WERI-Rb-1 (cell line): ENCODE measurements around the gene UBE3C.

Experiments
- DNase-seq: peaks from one replicate; pipeline ENCODE4 v3.0.0-alpha.2; 2020
- H3K27ac ChIP-seq: fragments of 250-450 bp; sonication (Bioruptor Pico); 2 replicates; pipeline ENCODE4 v1.5.1; 2020; ENCODE audit warnings: mild to moderate bottlenecking, moderate library complexity
- H3K27me3 ChIP-seq: fragments of 250-450 bp; sonication (Bioruptor Pico); 2 replicates; pipeline ENCODE4 v1.5.1; 2021; ENCODE audit warnings: mild to moderate bottlenecking, low read depth, moderate library complexity; ENCODE audit not compliant: insufficient read depth, severe bottlenecking
- H3K36me3 ChIP-seq: fragments of 250-450 bp; sonication (Bioruptor Pico); 2 replicates; pipeline ENCODE4 v1.5.1; 2020; ENCODE audit warnings: mild to moderate bottlenecking, moderate library complexity
- H3K4me3 ChIP-seq: 2 replicates; pipeline ENCODE4 v1.5.1; 2011; ENCODE audit warnings: low read depth, mild to moderate bottlenecking, control low read depth, low read length
- H3K9me3 ChIP-seq: fragments of 250-450 bp; sonication (Bioruptor Pico); 2 replicates; pipeline ENCODE4 v1.5.1; 2021; ENCODE audit warnings: mild to moderate bottlenecking, moderate library complexity; ENCODE audit not compliant: severe bottlenecking
- TF ChIP-seq, protein P1 (sequence below): IDR thresholded peaks from 2 replicates; pipeline ENCODE4 v1.5.1; 2011; ENCODE audit warnings: low read depth, mild to moderate bottlenecking, control low read depth, inconsistent platforms, low read length

Gene UBE3C

GRCh38 chr7:157291404-157292080 lies 152.8 kb downstream of the UBE3C start:
- TF ChIP-seq, protein P1, sequence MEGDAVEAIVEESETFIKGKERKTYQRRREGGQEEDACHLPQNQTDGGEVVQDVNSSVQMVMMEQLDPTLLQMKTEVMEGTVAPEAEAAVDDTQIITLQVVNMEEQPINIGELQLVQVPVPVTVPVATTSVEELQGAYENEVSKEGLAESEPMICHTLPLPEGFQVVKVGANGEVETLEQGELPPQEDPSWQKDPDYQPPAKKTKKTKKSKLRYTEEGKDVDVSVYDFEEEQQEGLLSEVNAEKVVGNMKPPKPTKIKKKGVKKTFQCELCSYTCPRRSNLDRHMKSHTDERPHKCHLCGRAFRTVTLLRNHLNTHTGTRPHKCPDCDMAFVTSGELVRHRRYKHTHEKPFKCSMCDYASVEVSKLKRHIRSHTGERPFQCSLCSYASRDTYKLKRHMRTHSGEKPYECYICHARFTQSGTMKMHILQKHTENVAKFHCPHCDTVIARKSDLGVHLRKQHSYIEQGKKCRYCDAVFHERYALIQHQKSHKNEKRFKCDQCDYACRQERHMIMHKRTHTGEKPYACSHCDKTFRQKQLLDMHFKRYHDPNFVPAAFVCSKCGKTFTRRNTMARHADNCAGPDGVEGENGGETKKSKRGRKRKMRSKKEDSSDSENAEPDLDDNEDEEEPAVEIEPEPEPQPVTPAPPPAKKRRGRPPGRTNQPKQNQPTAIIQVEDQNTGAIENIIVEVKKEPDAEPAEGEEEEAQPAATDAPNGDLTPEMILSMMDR = no peak
- no peaks in the 10 kb centered on the region for H3K36me3 ChIP-seq
- no peak overlapping the region for H3K27ac ChIP-seq
- no peak for DNase-seq
- no peaks in the 10 kb centered on the region for H3K27me3 ChIP-seq
- H3K9me3 ChIP-seq = no peaks in the 10 kb centered on the region
- H3K4me3 ChIP-seq = no peak overlapping the region

DNA sequence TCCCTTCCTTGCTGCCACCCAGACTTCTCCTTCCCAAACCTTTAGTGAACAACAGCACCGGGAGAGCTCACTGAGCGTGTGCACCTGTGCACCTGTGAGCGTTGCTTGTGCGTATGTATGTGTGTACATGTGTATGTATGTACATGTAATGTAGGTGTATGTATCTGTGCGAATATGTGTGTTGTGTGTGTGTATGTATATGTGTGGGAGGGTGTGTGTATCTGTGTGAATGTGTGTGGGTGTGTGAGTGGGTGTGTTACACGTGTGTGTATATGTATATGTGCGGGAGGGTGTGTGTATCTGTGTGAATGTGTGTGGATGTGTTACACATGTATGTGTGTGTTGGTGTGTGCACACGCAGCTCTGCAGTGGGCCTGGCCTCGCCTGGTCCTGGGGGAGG lies 153.5 kb downstream of the UBE3C start:
- Histone ChIP-seq H3K9me3 (no peaks in the 10 kb centered on the region), H3K27me3 (no peaks in the 10 kb centered on the region), H3K27ac (no peak overlapping the region), H3K36me3 (no peaks in the 10 kb centered on the region), H3K4me3 (no peak overlapping the region)
- TF ChIP-seq, protein P1 = no peak
- no peak for DNase-seq

GRCh38 chr7:157292770-157293412 lies 154.2 kb downstream of the UBE3C start:
- Histone ChIP-seq H3K4me3 (no peak overlapping the region), H3K27me3 (no peaks in the 10 kb centered on the region), H3K9me3 (no peaks in the 10 kb centered on the region), H3K27ac (no peak overlapping the region), H3K36me3 (no peaks in the 10 kb centered on the region)
- TF ChIP-seq, protein P1 = no peak
- DNase-seq = no peak

GRCh38 chr7:157293413-157293788 lies 154.7 kb downstream of the UBE3C start:
- TF ChIP-seq, protein P1 = no peak
- H3K27me3 ChIP-seq = no peaks in the 10 kb centered on the region
- H3K4me3 ChIP-seq = no peak overlapping the region
- H3K36me3 ChIP-seq = no peaks in the 10 kb centered on the region
- no peaks in the 10 kb centered on the region for H3K9me3 ChIP-seq
- DNase-seq = no peak
- H3K27ac ChIP-seq = no peak overlapping the region

DNA sequence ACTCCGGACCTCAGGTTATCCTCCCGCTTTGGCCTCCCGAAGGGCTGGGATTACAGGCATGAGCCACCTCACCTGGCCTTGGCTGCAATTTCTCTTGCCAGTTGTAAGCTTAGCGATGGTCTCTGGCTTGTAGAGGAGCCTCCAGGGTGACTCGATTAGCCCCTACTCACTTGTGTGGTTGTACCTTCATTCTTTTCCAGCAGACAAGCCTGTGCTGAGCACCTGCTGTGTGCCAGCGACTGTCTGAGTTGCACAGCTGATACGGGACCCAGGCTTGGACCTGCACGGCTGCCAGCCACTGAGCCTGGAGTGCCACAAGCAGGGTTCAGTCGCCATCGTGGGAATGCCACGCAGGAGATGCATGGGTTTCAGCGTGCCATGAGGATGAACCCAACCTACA lies 156.0 kb downstream of the UBE3C start:
- no peak overlapping the region for H3K4me3 ChIP-seq
- H3K36me3 ChIP-seq = no peaks in the 10 kb centered on the region
- no peak for DNase-seq
- no peaks in the 10 kb centered on the region for H3K9me3 ChIP-seq
- no peak overlapping the region for H3K27ac ChIP-seq
- H3K27me3 ChIP-seq = no peaks in the 10 kb centered on the region
- TF ChIP-seq, protein P1 = no peak
